Stimulated activated naive CD8-positive, alpha-beta T cell treated with anti-CD3 and anti-CD28 coated beads, Interleukin-15, amount 100 ng/mL, for 72 hours (primary cell): ENCODE results near the gene ZNF516.

Experiments used
- ATAC-seq: fragments of 150-1000 bp; cut with Tn5 transposase; 2 replicates; pipeline ENCODE4 v1.10.0; 2021; ENCODE audit warnings: mild to moderate bottlenecking, moderate library complexity
- DNase-seq, 2 donors: peaks; one replicate each; pipeline ENCODE4 v3.0.0; 2021 to 2022
- H3K27ac Mint-ChIP-seq, 2 donors: one replicate each; pipeline ENCODE4 v1.8.0; 2022; ENCODE audit warnings: mild to moderate bottlenecking in 2 of 2, mixed read lengths in 2 of 2, moderate library complexity in 2 of 2
- H3K27me3 Mint-ChIP-seq: one replicate; pipeline ENCODE4 v1.8.0; 2022; ENCODE audit warnings: mixed read lengths
- H3K4me1 Mint-ChIP-seq: one replicate; pipeline ENCODE4 v1.8.0; 2022; ENCODE audit warnings: mild to moderate bottlenecking, mixed read lengths
- H3K4me3 Mint-ChIP-seq, 2 donors: one replicate each; pipeline ENCODE4 v1.8.0; 2022; ENCODE audit warnings: mild to moderate bottlenecking in 2 of 2, mixed read lengths in 2 of 2, moderate library complexity in 1 of 2
- H3K9me3 Mint-ChIP-seq, 2 donors: one replicate each; pipeline ENCODE4 v1.8.0; 2022; ENCODE audit warnings: mixed read lengths in 2 of 2

Gene ZNF516

DNA sequence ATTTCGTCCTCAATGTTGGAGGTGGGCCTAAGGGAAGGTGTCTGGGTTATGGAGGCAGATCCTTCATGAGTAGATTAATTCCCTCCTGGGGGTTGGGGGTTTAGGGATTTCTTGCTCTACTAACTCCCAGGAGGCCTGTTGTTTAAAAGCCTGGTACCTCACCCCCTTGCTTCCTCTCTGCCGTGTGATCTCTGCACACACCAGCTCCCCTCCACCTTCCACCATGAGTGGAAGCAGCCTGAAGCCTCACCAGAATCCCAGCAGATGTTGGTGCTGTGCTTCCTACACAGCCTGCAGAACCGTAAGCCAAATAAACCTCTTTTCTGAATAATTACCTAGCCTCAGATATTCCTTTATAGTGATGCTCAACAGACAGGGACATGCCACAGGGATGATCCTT lies 141.5 kb downstream of the ZNF516 start:
- Mint-ChIP-seq H3K4me1 (peaks cover 16% of the 10 kb centered on the region), H3K27me3 (peaks cover 11% of the 10 kb centered on the region), H3K4me3 (no peak overlapping the region), H3K9me3 (peaks cover 16 to 20% of the 10 kb centered on the region in 2 donors), H3K27ac (peak overlapping the region in 1 of 2 donors; percentile 56)
- ATAC-seq (no peak), DNase-seq (no peak)

- H3K4me1 Mint-ChIP-seq: peaks cover 16% of the 10 kb centered on the region
- H3K27me3 Mint-ChIP-seq: peaks cover 16% of the 10 kb centered on the region
- DNase-seq (no peak), ATAC-seq (no peak)
- H3K9me3 Mint-ChIP-seq: peaks cover 16 to 20% of the 10 kb centered on the region in 2 donors
- H3K4me3 Mint-ChIP-seq: no peak overlapping the region
- H3K27ac Mint-ChIP-seq: no peak overlapping the region
These were observed 142.0 kb downstream of the ZNF516 start for GRCh38 chr18:76353046-76353445.

GRCh38 chr18:76351961-76352581 lies 143.0 kb downstream of the ZNF516 start:
- H3K27ac Mint-ChIP-seq: no peak overlapping the region
- H3K4me1 Mint-ChIP-seq: peaks cover 16% of the 10 kb centered on the region
- peak overlapping the region in 1 of 2 donors; percentile 8 for H3K4me3 Mint-ChIP-seq
- DNase-seq (no peak), ATAC-seq (peak; percentile 54)
- H3K9me3 Mint-ChIP-seq: peaks cover 16 to 20% of the 10 kb centered on the region in 2 donors
- peaks cover 18% of the 10 kb centered on the region for H3K27me3 Mint-ChIP-seq

DNA sequence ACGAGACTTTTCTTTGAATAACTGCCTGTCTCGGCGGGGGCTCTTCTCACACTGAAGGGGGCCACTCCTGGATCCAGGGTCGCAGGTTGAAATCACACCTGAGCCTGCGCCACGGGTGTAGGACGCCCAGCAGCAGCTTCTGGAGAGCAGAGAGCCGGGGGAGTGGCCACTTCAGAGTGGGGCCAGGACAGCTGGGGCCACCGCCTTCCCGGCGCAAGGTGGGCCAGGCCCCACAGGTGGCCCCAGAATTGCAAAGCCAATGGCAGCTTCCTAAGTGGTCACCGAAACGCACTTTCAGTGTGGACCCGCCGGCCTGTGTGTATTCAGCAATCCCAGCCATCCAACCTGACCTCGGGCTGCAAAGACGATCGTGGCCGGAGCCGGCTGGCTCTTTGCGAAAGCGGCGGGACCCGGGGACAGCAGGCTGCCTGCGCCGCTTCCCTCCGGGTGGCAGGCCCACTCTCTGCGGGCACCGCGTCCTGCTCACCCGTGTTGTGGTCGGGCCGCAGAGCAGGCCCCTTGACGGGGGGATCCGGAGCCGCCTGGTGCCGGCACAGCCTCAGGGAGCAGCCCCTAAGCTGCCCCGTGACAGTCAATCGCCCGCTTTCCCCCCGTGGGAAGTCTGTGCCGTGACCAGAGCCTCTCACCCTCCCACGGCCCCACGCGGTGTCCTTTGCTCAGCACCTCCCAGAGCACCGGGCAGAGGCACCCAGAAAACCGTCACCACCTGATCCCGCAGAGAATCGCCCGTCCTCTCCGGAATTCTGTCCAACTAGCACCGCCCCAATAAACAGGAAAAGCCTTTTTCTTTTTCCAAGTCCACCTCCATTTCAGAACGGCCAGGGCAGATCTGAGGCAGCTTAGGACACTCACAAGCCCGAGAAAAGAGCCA lies 144.7 kb downstream of the ZNF516 start:
- DNase-seq (no peak), ATAC-seq (peak; percentile 23)
- Mint-ChIP-seq H3K9me3 (peaks cover 16 to 20% of the 10 kb centered on the region in 2 donors), H3K4me3 (no peak overlapping the region), H3K27ac (peak overlapping the region in 1 of 2 donors; percentile 8), H3K27me3 (peaks cover 18% of the 10 kb centered on the region), H3K4me1 (peaks cover 16% of the 10 kb centered on the region)

DNA sequence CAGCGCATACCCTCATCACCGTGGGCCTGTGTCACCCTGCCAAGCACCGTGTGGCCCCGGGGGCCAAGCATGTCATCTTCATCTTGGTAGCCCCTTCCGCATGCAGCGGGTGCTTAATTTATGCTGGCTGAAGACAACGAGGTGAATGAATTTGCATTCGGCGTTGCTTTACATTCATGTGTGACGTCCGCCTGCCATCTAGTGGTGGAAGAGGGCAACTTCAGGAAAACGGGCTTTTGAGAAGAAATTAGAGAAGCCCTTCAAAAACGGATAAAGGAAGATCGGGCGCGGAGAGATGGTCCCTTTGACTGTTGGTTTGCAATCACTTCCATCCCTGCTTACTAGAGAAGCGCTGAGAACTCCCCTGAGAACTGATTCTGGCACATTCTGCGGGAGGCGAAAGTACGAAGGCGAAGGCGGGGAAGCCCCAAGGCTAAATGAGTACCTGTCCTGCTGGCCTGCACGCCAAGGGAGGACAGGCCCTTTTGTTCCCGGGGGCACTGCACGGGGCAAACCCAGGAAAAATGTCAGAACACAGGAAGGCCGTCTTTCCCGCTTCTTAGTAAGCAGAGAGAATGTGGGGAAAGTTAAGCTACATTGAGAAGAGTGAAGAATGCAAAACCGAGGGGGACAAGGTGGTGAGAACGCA lies 145.9 kb downstream of the ZNF516 start:
- DNase-seq (peak; percentile 67 to 69), ATAC-seq (peak; percentile 50)
- Mint-ChIP-seq H3K27ac (peak overlapping the region; percentile 94 to 95), H3K4me1 (peaks cover 16% of the 10 kb centered on the region), H3K9me3 (peaks cover 13 to 17% of the 10 kb centered on the region in 2 donors), H3K4me3 (peak overlapping the region; percentile 42 to 76), H3K27me3 (peaks cover 18% of the 10 kb centered on the region)

- Mint-ChIP-seq H3K4me1 (peaks cover 16% of the 10 kb centered on the region), H3K27ac (peak overlapping the region in 1 of 2 donors; percentile 23), H3K9me3 (peaks cover 6 to 10% of the 10 kb centered on the region in 2 donors), H3K27me3 (peaks cover 18% of the 10 kb centered on the region), H3K4me3 (peak overlapping the region; percentile 42 to 76)
- ATAC-seq: no peak
- no peak for DNase-seq
These were observed 146.6 kb downstream of the ZNF516 start for GRCh38 chr18:76348267-76349066.

DNA sequence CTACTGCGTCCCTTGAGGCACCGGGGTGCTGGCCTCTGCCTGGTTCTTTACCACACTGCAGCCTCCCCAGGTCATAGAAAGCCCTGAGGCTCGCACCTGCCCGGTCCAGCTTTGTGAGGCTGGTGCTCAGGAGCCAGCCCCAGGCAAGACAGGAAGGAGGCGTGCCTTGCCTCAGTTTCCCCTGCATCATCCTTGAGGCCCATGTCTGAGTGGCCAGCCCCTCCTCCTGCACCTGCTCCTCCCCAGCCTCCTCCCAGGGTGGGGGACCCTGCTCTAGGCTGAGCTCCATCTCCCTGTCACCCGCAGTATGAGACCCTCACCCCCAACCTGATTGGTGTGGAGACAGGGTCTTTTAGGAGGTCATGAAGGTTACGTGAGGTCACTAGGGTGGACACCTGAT lies 147.7 kb downstream of the ZNF516 start:
- Mint-ChIP-seq H3K27me3 (peaks cover 18% of the 10 kb centered on the region), H3K4me3 (no peak overlapping the region), H3K27ac (no peak overlapping the region), H3K4me1 (peaks cover 16% of the 10 kb centered on the region), H3K9me3 (no peaks in the 10 kb centered on the region)
- ATAC-seq (no peak), DNase-seq (no peak)

DNA sequence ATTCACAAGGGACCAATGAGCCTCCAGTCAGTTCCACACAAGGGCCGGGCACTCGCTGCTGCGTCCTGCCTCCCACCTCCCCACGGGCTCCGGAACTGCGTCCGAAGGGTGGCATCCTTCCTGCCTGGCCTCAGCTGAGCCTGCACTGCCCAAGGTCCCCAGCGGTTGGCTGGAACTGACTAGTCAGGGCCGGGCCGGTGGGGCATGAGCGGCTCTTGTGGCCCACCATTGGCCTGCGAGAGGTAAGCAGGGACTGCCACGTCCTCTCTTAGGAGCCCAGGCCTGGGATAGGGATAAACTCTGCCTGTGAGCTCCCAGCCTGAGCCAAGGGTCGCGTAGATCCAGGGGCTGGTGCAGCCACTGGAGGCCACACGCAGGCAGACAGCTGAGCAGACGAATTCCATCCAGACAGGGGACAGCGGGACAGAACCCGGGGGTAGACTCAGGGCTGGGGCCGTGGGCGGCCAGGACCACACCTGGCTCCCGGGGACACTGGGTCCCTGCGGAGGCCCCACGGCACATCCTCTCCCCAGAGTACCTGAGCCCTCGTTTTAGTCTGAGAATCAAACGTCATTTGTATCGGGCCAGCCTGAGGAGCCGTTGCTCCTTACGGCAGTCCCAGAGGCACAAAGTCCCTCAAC lies 148.4 kb downstream of the ZNF516 start:
- Mint-ChIP-seq H3K4me3 (no peak overlapping the region), H3K4me1 (peaks cover 11% of the 10 kb centered on the region), H3K9me3 (no peaks in the 10 kb centered on the region), H3K27ac (no peak overlapping the region), H3K27me3 (peaks cover 18% of the 10 kb centered on the region)
- ATAC-seq: peak; percentile 18
- DNase-seq: no peak

DNA sequence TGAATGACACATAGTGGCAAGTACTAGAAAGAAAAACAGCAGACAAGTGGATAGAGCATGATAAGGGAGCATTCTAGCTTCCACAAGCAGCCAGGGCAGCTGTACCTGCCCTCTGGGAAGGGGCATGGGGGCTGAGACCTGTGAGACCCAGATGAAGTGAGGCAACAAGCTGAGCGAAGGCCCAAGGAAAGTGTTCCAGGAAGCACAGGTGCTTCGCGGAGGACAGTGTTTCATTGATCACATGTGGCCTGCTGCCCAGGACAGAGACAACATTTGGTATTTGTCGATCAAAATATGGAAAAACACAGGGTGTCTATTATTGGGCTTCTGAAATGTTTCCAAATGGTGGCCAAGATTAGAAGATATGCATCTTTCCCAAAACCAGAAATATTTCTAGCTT lies 149.1 kb downstream of the ZNF516 start:
- Mint-ChIP-seq H3K27ac (no peak overlapping the region), H3K4me3 (no peak overlapping the region), H3K9me3 (peaks cover 1 to 2% of the 10 kb centered on the region in 2 donors), H3K27me3 (peaks cover 18% of the 10 kb centered on the region), H3K4me1 (peaks cover 11% of the 10 kb centered on the region)
- ATAC-seq (no peak), DNase-seq (no peak)

DNA sequence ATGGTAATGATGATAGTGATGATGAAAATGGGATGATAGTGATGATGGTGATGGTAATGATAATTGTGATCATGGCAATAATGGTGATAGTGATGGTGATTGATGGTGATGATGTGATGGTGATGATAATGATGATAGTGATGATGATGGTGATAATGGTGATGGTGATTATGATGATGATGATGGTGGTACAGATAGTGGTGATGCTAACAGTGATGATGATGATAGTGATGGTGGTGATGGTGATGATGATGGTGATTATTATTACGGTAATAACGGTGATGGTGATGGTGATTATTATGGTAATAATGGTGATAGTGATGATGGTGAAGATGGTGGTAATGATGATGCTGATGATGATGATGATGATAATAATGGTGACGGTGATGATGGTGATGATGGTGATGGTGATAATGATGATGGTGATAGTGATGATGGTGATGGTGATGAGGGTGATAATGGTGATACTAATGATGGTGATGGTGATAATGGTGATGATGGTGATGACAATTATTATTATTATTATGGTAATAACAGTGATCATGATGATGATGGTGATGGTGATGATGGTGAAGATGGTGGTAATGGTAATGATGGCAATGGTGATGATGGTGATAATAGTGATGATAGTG lies 151.0 kb downstream of the ZNF516 start:
- Mint-ChIP-seq H3K27me3 (peaks cover 13% of the 10 kb centered on the region), H3K4me1 (peaks cover 5% of the 10 kb centered on the region), H3K9me3 (peaks cover 11% of the 10 kb centered on the region in 2 donors), H3K4me3 (no peak overlapping the region), H3K27ac (no peak overlapping the region)
- ATAC-seq (no peak), DNase-seq (no peak)

DNA sequence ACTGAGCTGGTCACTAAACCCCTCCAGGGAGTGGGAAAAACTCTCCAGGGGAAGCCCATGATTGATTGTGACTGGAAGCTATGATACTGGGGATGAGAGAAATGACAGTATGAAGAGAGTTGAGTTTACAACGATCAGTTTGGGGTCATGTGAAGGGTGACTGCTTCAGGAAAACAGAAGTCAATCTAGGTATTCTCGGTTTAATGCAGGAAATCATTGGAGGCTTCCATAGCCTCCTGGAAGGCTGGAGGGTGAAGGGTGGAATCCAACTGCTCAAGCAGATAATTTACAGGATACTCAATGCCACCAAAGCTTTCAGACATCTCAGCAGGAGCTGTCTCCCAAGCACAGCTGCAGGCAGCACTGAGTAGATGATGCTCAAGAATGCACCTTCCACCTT lies 154.6 kb downstream of the ZNF516 start:
- ATAC-seq (no peak), DNase-seq (no peak)
- H3K4me3 Mint-ChIP-seq: no peak overlapping the region
- H3K9me3 Mint-ChIP-seq: peaks cover 11% of the 10 kb centered on the region in 2 donors
- H3K27ac Mint-ChIP-seq: no peak overlapping the region
- no peaks in the 10 kb centered on the region for H3K27me3 Mint-ChIP-seq
- no peaks in the 10 kb centered on the region for H3K4me1 Mint-ChIP-seq

- Mint-ChIP-seq H3K4me1 (no peaks in the 10 kb centered on the region), H3K9me3 (peaks cover 11% of the 10 kb centered on the region in 2 donors), H3K27me3 (no peaks in the 10 kb centered on the region), H3K27ac (no peak overlapping the region), H3K4me3 (no peak overlapping the region)
- ATAC-seq (no peak), DNase-seq (no peak)
These were observed 155.8 kb downstream of the ZNF516 start for GRCh38 chr18:76339246-76339620.

DNA sequence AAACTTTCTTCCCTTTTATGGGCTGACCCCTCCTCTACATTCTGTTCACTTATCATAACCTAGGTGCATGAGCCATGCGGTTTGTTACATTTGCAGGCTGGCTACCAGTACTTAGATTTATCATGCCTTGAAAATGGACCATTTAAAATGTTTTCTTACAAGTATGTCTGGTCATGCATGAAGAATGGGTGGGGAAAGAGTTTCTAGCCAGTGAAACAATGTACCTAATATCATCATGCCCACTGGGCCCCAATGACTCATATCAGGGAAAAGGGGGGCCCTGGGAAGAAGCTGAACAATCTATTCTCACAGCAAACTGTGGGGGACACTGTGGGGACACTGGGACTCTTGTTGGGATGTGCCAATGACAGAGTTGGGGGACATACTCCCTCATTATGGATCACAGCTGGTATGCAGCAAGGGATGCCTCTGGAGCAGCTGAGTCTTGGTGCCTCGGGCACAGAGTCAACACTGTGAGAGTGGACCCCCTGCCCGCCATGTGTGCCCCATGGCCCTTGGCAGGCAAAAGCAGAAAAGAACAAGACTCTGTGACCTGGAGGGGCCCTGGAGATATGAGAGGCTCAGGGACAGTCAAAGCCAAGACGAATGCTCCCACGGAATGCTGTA lies 156.3 kb downstream of the ZNF516 start:
- no peak for DNase-seq

GRCh38 chr18:76338088-76338487 lies 157.0 kb downstream of the ZNF516 start:
- H3K27me3 Mint-ChIP-seq: no peaks in the 10 kb centered on the region
- H3K4me1 Mint-ChIP-seq: no peaks in the 10 kb centered on the region
- H3K27ac Mint-ChIP-seq: no peak overlapping the region
- no peak for ATAC-seq
- DNase-seq: no peak
- H3K9me3 Mint-ChIP-seq: peaks cover 11% of the 10 kb centered on the region in 2 donors
- no peak overlapping the region for H3K4me3 Mint-ChIP-seq

More for the DNA sequence above, 156.3 kb downstream of the ZNF516 start:
- Mint-ChIP-seq H3K27me3 (no peaks in the 10 kb centered on the region), H3K27ac (no peak overlapping the region), H3K4me1 (no peaks in the 10 kb centered on the region), H3K9me3 (peaks cover 11% of the 10 kb centered on the region in 2 donors), H3K4me3 (no peak overlapping the region)
- ATAC-seq: no peak
